HepG2 (cell line): ENCODE measurements around the gene COASY.

ENCODE experiments used
- CENPT ChIP-seq: sonication (generic); formaldehyde crosslinking; IDR thresholded peaks from 2 replicates; pipeline ENCODE4 v1.8.0; 2022; ENCODE audit warnings: low read depth, mild to moderate bottlenecking, moderate library complexity, missing genetic modification reagents
- MEF2D ChIP-seq: sonication (generic); formaldehyde crosslinking; IDR thresholded peaks from 2 replicates; pipeline ENCODE4 v1.5.1; 2020; ENCODE audit warnings: mild to moderate bottlenecking, missing genetic modification reagents
- NFYC ChIP-seq: IDR thresholded peaks from 2 replicates; pipeline ENCODE4 v1.6.1; 2016; ENCODE audit warnings: missing genetic modification reagents, missing compliant biosample characterization
- TF ChIP-seq, protein P1 (sequence below): sonication (generic); formaldehyde crosslinking; IDR thresholded peaks from 2 replicates; pipeline ENCODE4 v1.4.0; 2020; ENCODE audit warnings: missing genetic modification reagents

GRCh38 chr17:42555122-42555622, 6.8 kb upstream of the COASY start:
- TF ChIP-seq MEF2D (CRISPR knock-in tag) (no peak), CENPT (CRISPR knock-in tag) (no peak), NFYC (no peak)
- TF ChIP-seq, protein P1, sequence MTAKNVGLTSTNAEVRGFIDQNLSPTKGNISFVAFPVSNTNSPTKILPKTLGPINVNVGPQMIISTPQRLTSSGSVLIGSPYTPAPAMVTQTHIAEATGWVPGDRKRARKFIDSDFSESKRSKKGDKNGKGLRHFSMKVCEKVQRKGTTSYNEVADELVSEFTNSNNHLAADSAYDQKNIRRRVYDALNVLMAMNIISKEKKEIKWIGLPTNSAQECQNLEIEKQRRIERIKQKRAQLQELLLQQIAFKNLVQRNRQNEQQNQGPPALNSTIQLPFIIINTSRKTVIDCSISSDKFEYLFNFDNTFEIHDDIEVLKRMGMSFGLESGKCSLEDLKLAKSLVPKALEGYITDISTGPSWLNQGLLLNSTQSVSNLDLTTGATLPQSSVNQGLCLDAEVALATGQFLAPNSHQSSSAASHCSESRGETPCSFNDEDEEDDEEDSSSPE (CRISPR knock-in tag): no peak
